HCT116 (cell line): ENCODE results near the gene ANKRD44. TPM values are rescaled to one million over a fixed set of nuclear protein-coding genes. Genes with fewer than 3 reads are reported as not detected.

Source experiments
- ATAC-seq: fragments of 200-7000 bp; cut with Tn5 transposase; 2 replicates; pipeline ENCODE4 v1.9.1; 2020; ENCODE audit warnings: mild to moderate bottlenecking, moderate library complexity
- BruUV-seq: library from RNA; stranded (reverse); fragments of 400-500 nt; replicated peaks from 2 replicates; lab custom pipeline; 2021; lab: Mats Ljungman, UMichigan
- CTCF ChIA-PET: fragments of 300-600 bp; sonication (Branson Sonifier 250); formaldehyde crosslinking; loops from one replicate; lab custom pipeline; 2021; ENCODE audit warnings: antibody characterized with exemption; lab: Charles Lee
- POLR2A ChIA-PET: fragments of 300-600, 350-600 bp; sonication (Branson Sonifier 250); formaldehyde crosslinking; loops from one replicate; lab custom pipeline; 2021; ENCODE audit warnings: antibody characterized with exemption; lab: Charles Lee
- RAD21 ChIA-PET, 2 experiments: fragments of 300-600 bp; sonication (Branson Sonifier 250); formaldehyde crosslinking; loops; one replicate each; lab custom pipeline; 2023; ENCODE audit warnings: low total read pairs in 2 of 2; ENCODE audit not compliant: uncharacterized antibody in 2 of 2, unreplicated experiment in 2 of 2, low non-redundant PET in 1 of 2; lab: Charles Lee
- DNase-seq: peaks from one replicate; pipeline ENCODE4 v3.0.0-alpha.2; 2010; ENCODE audit warnings: low read depth, low spot score
- H2AFZ ChIP-seq: fragments of 200-600 bp; shearing (Covaris generic), sonication (generic); 2 replicates; pipeline ENCODE4 v1.6.1; 2017; ENCODE audit warnings: low read depth, mixed run types, mixed read lengths, antibody characterized with exemption, low read length; ENCODE audit not compliant: poor library complexity, severe bottlenecking
- H3K27ac ChIP-seq: 2 replicates; pipeline ENCODE4 v1.5.1; 2012; ENCODE audit warnings: low read depth, low read length
- H3K27me3 ChIP-seq: fragments of 200-600 bp; sonication (generic); 2 replicates; pipeline ENCODE4 v1.6.1; 2016; ENCODE audit warnings: mixed run types, low read length, mixed read lengths; ENCODE audit not compliant: insufficient read depth
- H3K36me3 ChIP-seq, 2 experiments: fragments of 200-500 bp in 1 of 2; fragments of 200-600 bp in 1 of 2; sonication (Bioruptor generic) in 1 of 2; sonication (generic) in 1 of 2; 2 replicates each; pipeline versions ENCODE4 v1.5.1 to v1.6.1; 2014 to 2016; ENCODE audit warnings: low read length in 2 of 2, inconsistent platforms in 1 of 2, mixed read lengths in 1 of 2, mixed run types in 1 of 2; ENCODE audit not compliant: insufficient read depth in 2 of 2, control insufficient read depth in 1 of 2
- H3K4me1 ChIP-seq, 2 experiments: fragments of 200-600 bp in 1 of 2; sonication (generic) in 1 of 2; 2 replicates each; pipeline versions ENCODE4 v1.5.1 to v1.6.1; 2012 to 2017; ENCODE audit warnings: low read length in 2 of 2, inconsistent platforms in 1 of 2, mild to moderate bottlenecking in 1 of 2, mixed read lengths in 1 of 2, mixed run types in 1 of 2, moderate library complexity in 1 of 2; ENCODE audit not compliant: insufficient read depth in 2 of 2, control insufficient read depth in 1 of 2
- H3K4me2 ChIP-seq: fragments of 200-600 bp; sonication (generic); 2 replicates; pipeline ENCODE4 v1.6.1; 2017; ENCODE audit warnings: mixed run types, low read length, mixed read lengths
- H3K4me3 ChIP-seq, 2 experiments: fragments of 200-600 bp in 1 of 2; sonication (generic) in 1 of 2; replicated peaks in 1 of 2; 2 replicates each; pipeline ENCODE4 v1.5.1; 2011 to 2016; ENCODE audit warnings: low read length in 2 of 2, control low read depth in 1 of 2, low read depth in 1 of 2, mild to moderate bottlenecking in 1 of 2, mixed read lengths in 1 of 2, mixed run types in 1 of 2
- H3K79me2 ChIP-seq: fragments of 200-600 bp; sonication (generic); 2 replicates; pipeline ENCODE4 v1.6.1; 2017; ENCODE audit warnings: mild to moderate bottlenecking, mixed run types, low read length, moderate library complexity, mixed read lengths; ENCODE audit not compliant: insufficient read depth
- H3K9ac ChIP-seq: fragments of 200-600 bp; sonication (generic); 2 replicates; pipeline ENCODE4 v1.6.1; 2016; ENCODE audit warnings: low read length, mixed read lengths
- H3K9me2 ChIP-seq: fragments of 200-600 bp; sonication (generic), shearing (Covaris generic); 2 replicates; pipeline ENCODE4 v1.6.1; 2017; ENCODE audit warnings: mixed run types, mild to moderate bottlenecking, moderate library complexity; ENCODE audit not compliant: insufficient read depth
- H3K9me3 ChIP-seq, 2 experiments: fragments of 200-500 bp in 1 of 2; fragments of 200-600 bp in 1 of 2; sonication (Bioruptor generic) in 1 of 2; sonication (generic) in 1 of 2; 2 replicates each; pipeline ENCODE4 v1.6.1; 2014 to 2017; ENCODE audit warnings: low read length in 2 of 2, mixed read lengths in 2 of 2, inconsistent platforms in 1 of 2, low read depth in 1 of 2, mild to moderate bottlenecking in 1 of 2, mixed run types in 1 of 2, moderate library complexity in 1 of 2; ENCODE audit not compliant: control insufficient read depth in 1 of 2, insufficient read depth in 1 of 2
- H4K20me1 ChIP-seq: fragments of 200-600 bp; sonication (generic), shearing (Covaris generic); 2 replicates; pipeline ENCODE4 v1.6.1; 2017; ENCODE audit warnings: mixed run types, mild to moderate bottlenecking, moderate library complexity; ENCODE audit not compliant: insufficient read depth
- CBX3 ChIP-seq: IDR thresholded peaks from 2 replicates; pipeline ENCODE4 v1.6.1; 2012; ENCODE audit warnings: low read depth
- CEBPB ChIP-seq: IDR thresholded peaks from 2 replicates; pipeline ENCODE4 v1.6.1; 2012; ENCODE audit warnings: low read depth
- CTCF ChIP-seq, 3 experiments: fragments of 200-600 bp in 1 of 3; sonication (generic) in 1 of 3; IDR thresholded peaks in 2 of 3; conservative IDR thresholded peaks in 1 of 3; 2 replicates each; pipeline ENCODE4 v1.5.1; 2012 to 2017; ENCODE audit warnings: low read depth in 2 of 3, low read length in 2 of 3, antibody characterized with exemption in 1 of 3, borderline replicate concordance in 1 of 3, control low read depth in 1 of 3, mild to moderate bottlenecking in 1 of 3, mixed read lengths in 1 of 3, mixed run types in 1 of 3, moderate library complexity in 1 of 3; ENCODE audit not compliant: insufficient read depth in 1 of 3
- EGR1 ChIP-seq: IDR thresholded peaks from 2 replicates; pipeline ENCODE4 v1.6.1; 2012; ENCODE audit warnings: low read depth
- ELF1 ChIP-seq: IDR thresholded peaks from 2 replicates; pipeline ENCODE4 v1.6.1; 2012; ENCODE audit warnings: low read depth, borderline replicate concordance
- EZH2 ChIP-seq: fragments of 200-600 bp; sonication (generic); IDR thresholded peaks from 2 replicates; pipeline ENCODE4 v1.6.1; 2017; ENCODE audit warnings: antibody characterized with exemption, mixed run types
- EZH2phosphoT487 ChIP-seq: fragments of 200-600 bp; IDR thresholded peaks from 2 replicates; pipeline ENCODE4 v1.6.1; 2018; ENCODE audit warnings: antibody characterized with exemption, borderline replicate concordance
- POLR2A ChIP-seq: IDR thresholded peaks from 2 replicates; pipeline ENCODE4 v1.7.0; 2011; ENCODE audit warnings: borderline replicate concordance; ENCODE audit not compliant: insufficient read depth, insufficient read length; ENCODE audit errors: extremely low read depth
- POLR2AphosphoS5 ChIP-seq: IDR thresholded peaks from 2 replicates; pipeline ENCODE4 v1.6.1; 2011; ENCODE audit warnings: mild to moderate bottlenecking, low read depth, low read length, moderate library complexity
- RAD21 ChIP-seq: IDR thresholded peaks from 2 replicates; pipeline ENCODE4 v1.6.1; 2012; ENCODE audit warnings: low read depth, mild to moderate bottlenecking
- SP1 ChIP-seq: IDR thresholded peaks from 2 replicates; pipeline ENCODE4 v1.6.1; 2012; ENCODE audit warnings: low read depth
- SRF ChIP-seq: IDR thresholded peaks from 2 replicates; pipeline ENCODE4 v1.6.1; 2012; ENCODE audit warnings: low read depth
- TCF7L2 ChIP-seq: IDR thresholded peaks from 2 replicates; pipeline ENCODE4 v1.7.0; 2011; ENCODE audit warnings: borderline replicate concordance, inconsistent platforms; ENCODE audit not compliant: insufficient read depth, insufficient read length; ENCODE audit errors: extremely low read depth
- YY1 ChIP-seq: IDR thresholded peaks from 2 replicates; pipeline ENCODE4 v1.6.1; 2011; ENCODE audit warnings: low read length, low read depth, moderate library complexity, mild to moderate bottlenecking; ENCODE audit not compliant: insufficient replicate concordance; ENCODE audit errors: extremely low read depth
- ZFX ChIP-seq: fragments of 450-650 bp; IDR thresholded peaks from 2 replicates; pipeline ENCODE4 v1.6.1; 2017
- ZNF274 ChIP-seq: fragments of 200-500 bp; sonication (Bioruptor generic); IDR thresholded peaks from 2 replicates; pipeline ENCODE4 v1.6.1; 2014; ENCODE audit warnings: mild to moderate bottlenecking, low read depth, low read length, inconsistent platforms
- intact Hi-C: fragments of 100-400 bp; cut with micrococcal nuclease; formaldehyde crosslinking; loops from 2 replicates; pipeline ENCODE4 v1.10.0; 2022
- total RNA-seq: library from RNA; stranded (reverse); gene quantifications from one replicate; pipeline ENCODE4 v1.2.1, GENCODE V29; 2021; ENCODE audit not compliant: unreplicated experiment
- TF ChIP-seq, protein P1 (sequence below): IDR thresholded peaks from 2 replicates; pipeline ENCODE4 v1.6.1; 2011; ENCODE audit warnings: mild to moderate bottlenecking, low read length, moderate library complexity; ENCODE audit not compliant: insufficient replicate concordance; ENCODE audit errors: extremely low read depth
- TF ChIP-seq, protein P2 (sequence below): IDR thresholded peaks from 2 replicates; pipeline ENCODE4 v1.6.1; 2012

ANKRD44 gene
- total RNA-seq, 1 experiment from 2014 or later = 2.7 TPM

GRCh38 chr2:197042739-197043196, 267.8 kb downstream of the ANKRD44 start:
- CTCF ChIA-PET = no interaction called here
- ATAC-seq = no peak

More at GRCh38 chr2:197042739-197043196, 267.8 kb downstream of the ANKRD44 start:
- intact Hi-C loops = no loop called here
- Histone ChIP-seq H3K27me3 (no peaks in the 10 kb centered on the region), H3K9ac (no peak overlapping the region), H3K9me3 (no peaks in the 10 kb centered on the region), H2AFZ (no peak overlapping the region), H3K27ac (no peak overlapping the region), H3K4me1 (no peaks in the 10 kb centered on the region), H3K36me3 (no peaks in the 10 kb centered on the region), H3K79me2 (no peaks in the 10 kb centered on the region), H3K4me2 (no peak overlapping the region), H4K20me1 (no peaks in the 10 kb centered on the region), H3K4me3 (no peak overlapping the region), H3K9me2 (no peaks in the 10 kb centered on the region)
- ChIA-PET POLR2A (no interaction called here), RAD21 (no interaction called here)
- BruUV-seq = no TSS peak
- TF ChIP-seq YY1 = no peak
- no peak for TF ChIP-seq CEBPB
- no peak for TF ChIP-seq TCF7L2
- no peak for TF ChIP-seq RAD21
- TF ChIP-seq CBX3 = no peak
- TF ChIP-seq, protein P1, sequence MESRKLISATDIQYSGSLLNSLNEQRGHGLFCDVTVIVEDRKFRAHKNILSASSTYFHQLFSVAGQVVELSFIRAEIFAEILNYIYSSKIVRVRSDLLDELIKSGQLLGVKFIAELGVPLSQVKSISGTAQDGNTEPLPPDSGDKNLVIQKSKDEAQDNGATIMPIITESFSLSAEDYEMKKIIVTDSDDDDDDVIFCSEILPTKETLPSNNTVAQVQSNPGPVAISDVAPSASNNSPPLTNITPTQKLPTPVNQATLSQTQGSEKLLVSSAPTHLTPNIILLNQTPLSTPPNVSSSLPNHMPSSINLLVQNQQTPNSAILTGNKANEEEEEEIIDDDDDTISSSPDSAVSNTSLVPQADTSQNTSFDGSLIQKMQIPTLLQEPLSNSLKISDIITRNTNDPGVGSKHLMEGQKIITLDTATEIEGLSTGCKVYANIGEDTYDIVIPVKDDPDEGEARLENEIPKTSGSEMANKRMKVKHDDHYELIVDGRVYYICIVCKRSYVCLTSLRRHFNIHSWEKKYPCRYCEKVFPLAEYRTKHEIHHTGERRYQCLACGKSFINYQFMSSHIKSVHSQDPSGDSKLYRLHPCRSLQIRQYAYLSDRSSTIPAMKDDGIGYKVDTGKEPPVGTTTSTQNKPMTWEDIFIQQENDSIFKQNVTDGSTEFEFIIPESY = no peak
- TF ChIP-seq, protein P2, sequence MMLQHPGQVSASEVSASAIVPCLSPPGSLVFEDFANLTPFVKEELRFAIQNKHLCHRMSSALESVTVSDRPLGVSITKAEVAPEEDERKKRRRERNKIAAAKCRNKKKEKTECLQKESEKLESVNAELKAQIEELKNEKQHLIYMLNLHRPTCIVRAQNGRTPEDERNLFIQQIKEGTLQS = no peak
- no peak for TF ChIP-seq SP1
- no peak for TF ChIP-seq EZH2phosphoT487
- no peak for TF ChIP-seq POLR2AphosphoS5
- no peak for TF ChIP-seq ZNF274
- TF ChIP-seq POLR2A = no peak
- TF ChIP-seq ZFX = no peak
- TF ChIP-seq SRF = no peak
- TF ChIP-seq EGR1 = no peak
- no peak for TF ChIP-seq ELF1
- TF ChIP-seq EZH2 = no peak
- TF ChIP-seq CTCF (IDR thresholded peaks at IDR 0.05 in 2 of 3, conservative IDR thresholded peaks at IDR 0.05 in 1 of 3; ENCODE audit: borderline replicate concordance in 1 of 3, insufficient read depth in 1 of 3, low read depth in 2 of 3, low read length in 2 of 3) = no peak
- no peak for DNase-seq
